Esophagus squamous epithelium (tissue), 5 donors: ENCODE measurements around the gene CHID1. TPM values are rescaled to one million over a fixed set of nuclear protein-coding genes. Genes with fewer than 3 reads are reported as not detected.

ENCODE experiments used
- DNase-seq: peaks from one replicate; lab custom pipeline; 2025; lab: John Stamatoyannopoulos, UW
- H3K27ac ChIP-seq, 4 donors: fragments of 200-600 bp; sonication (generic); one replicate each; pipeline ENCODE4 v1.5.1; 2016 to 2019; ENCODE audit warnings: mild to moderate bottlenecking in 1 of 4
- H3K27me3 ChIP-seq, 4 donors: fragments of 200-600 bp; sonication (generic); 1 replicate in 3 of 4; 2 replicates in 1 of 4; pipeline versions ENCODE4 v1.5.1 to v1.6.0; 2017 to 2021; ENCODE audit warnings: antibody characterized with exemption in 1 of 4
- H3K36me3 ChIP-seq, 3 donors: fragments of 200-600 bp; sonication (generic); one replicate each; pipeline ENCODE4 v1.5.1; 2016 to 2019
- H3K4me1 ChIP-seq, 3 donors: fragments of 200-600 bp; sonication (generic); one replicate each; pipeline ENCODE4 v1.5.1; 2017 to 2019
- H3K4me3 ChIP-seq, 4 donors: fragments of 200-600 bp; sonication (generic); 1 replicate in 3 of 4; 2 replicates in 1 of 4; pipeline ENCODE4 v1.5.1; 2016 to 2019; ENCODE audit warnings: mild to moderate bottlenecking in 2 of 4, moderate library complexity in 1 of 4
- H3K9me3 ChIP-seq, 3 donors: fragments of 200-600 bp; sonication (generic); one replicate each; pipeline ENCODE4 v1.5.1; 2016 to 2019
- CTCF ChIP-seq, 6 experiments: fragments of 450-650 bp in 4 of 6; fragments of 200-600 bp in 2 of 6; sonication (generic) in 2 of 6; IDR thresholded peaks; one replicate each; pipeline ENCODE4 v1.5.1; 2016 to 2019; ENCODE audit warnings: antibody characterized with exemption in 6 of 6, mild to moderate bottlenecking in 4 of 6, moderate library complexity in 4 of 6
- POLR2A ChIP-seq, 4 donors: fragments of 450-650 bp; IDR thresholded peaks; one replicate each; pipeline ENCODE4 v1.6.1; 2017; ENCODE audit warnings: antibody characterized with exemption in 4 of 4, mild to moderate bottlenecking in 4 of 4, moderate library complexity in 3 of 4
- WGBS, 2 donors: methylation state at CpG; one replicate each; pipeline ENCODE4 v1.1.5; 2018; 5-methylcytosine and 5-hydroxymethylcytosine counted together
- intact Hi-C: fragments of 100-400 bp; cut with DNase I; formaldehyde crosslinking; loops from one replicate; pipeline ENCODE4 v1.15.0; 2022
- total RNA-seq, 4 donors: library from RNA; depleted of rRNA; stranded (reverse); fragments of >200 nt; gene quantifications; one replicate each; pipeline ENCODE4 v1.1.0, GENCODE V29; 2016
- donor health status: DM: yes; HTN: yes; CAD: no.

The CHID1 gene
- total RNA-seq, 4 donors from 2014 or later, result 58.2 to 63.4 (median 61.3) TPM

GRCh38 chr11:875769-876301 lies 34.8 kb downstream of the CHID1 start:
- intact Hi-C loops, result no loop called here

GRCh38 chr11:875203-875602 lies 35.4 kb downstream of the CHID1 start:
- Histone ChIP-seq H3K27me3 (no peaks in the 10 kb centered on the region), H3K27ac (no peak overlapping the region), H3K9me3 (no peaks in the 10 kb centered on the region), H3K4me3 (no peak overlapping the region), H3K4me1 (peaks cover 0 to 6% (median 0%) of the 10 kb centered on the region in 3 donors), H3K36me3 (peaks cover 0 to 49% (median 4%) of the 10 kb centered on the region in 3 donors)
- 90% methylated on average over 8 of the region's 16 CpGs; no CpG with 5 or more reads in 1 of the 2 donors for WGBS, 2 donors
- DNase-seq, result no peak
- intact Hi-C loops, result no loop called here
- TF ChIP-seq POLR2A (IDR thresholded peaks at IDR 0.05) (no peak), CTCF (IDR thresholded peaks at IDR 0.05) (no peak)

More at GRCh38 chr11:875769-876301, 34.8 kb downstream of the CHID1 start:
- Histone ChIP-seq H3K4me3 (no peak overlapping the region), H3K4me1 (peaks cover 0 to 6% (median 0%) of the 10 kb centered on the region in 3 donors), H3K27ac (no peak overlapping the region), H3K9me3 (no peaks in the 10 kb centered on the region), H3K27me3 (no peaks in the 10 kb centered on the region), H3K36me3 (peaks cover 0 to 55% (median 8%) of the 10 kb centered on the region in 3 donors)
- no peak for TF ChIP-seq POLR2A (IDR thresholded peaks at IDR 0.05)
- TF ChIP-seq CTCF (IDR thresholded peaks at IDR 0.05), result no peak
- no peak for DNase-seq
- WGBS, 2 donors, result 91 to 93% methylated on average over 18 to 19 of the region's 21 CpGs

GRCh38 chr11:873706-874105 lies 36.9 kb downstream of the CHID1 start:
- Histone ChIP-seq H3K36me3 (peaks cover 0 to 46% (median 0%) of the 10 kb centered on the region in 3 donors), H3K27me3 (no peaks in the 10 kb centered on the region), H3K4me3 (no peak overlapping the region), H3K9me3 (no peaks in the 10 kb centered on the region), H3K27ac (no peak overlapping the region), H3K4me1 (peaks cover 0 to 6% (median 0%) of the 10 kb centered on the region in 3 donors)
- no peak for DNase-seq
- WGBS, 2 donors, result 55 to 78% methylated on average over 11 of the region's 12 CpGs
- intact Hi-C loops, result no loop called here
- TF ChIP-seq POLR2A (IDR thresholded peaks at IDR 0.05) (no peak), CTCF (IDR thresholded peaks at IDR 0.05) (no peak)

- H3K27ac ChIP-seq, result no peak overlapping the region
- no peaks in the 10 kb centered on the region for H3K27me3 ChIP-seq
- H3K9me3 ChIP-seq, result no peaks in the 10 kb centered on the region
- H3K36me3 ChIP-seq, result peaks cover 0 to 37% (median 0%) of the 10 kb centered on the region in 3 donors
- no peak overlapping the region for H3K4me3 ChIP-seq
- no peak for DNase-seq
- intact Hi-C loops, result no loop called here
- no peak for TF ChIP-seq POLR2A (IDR thresholded peaks at IDR 0.05)
- no peak for TF ChIP-seq CTCF (IDR thresholded peaks at IDR 0.05)
- H3K4me1 ChIP-seq, result peaks cover 0 to 6% (median 0%) of the 10 kb centered on the region in 3 donors
- 81 to 100% methylated on average over 1 to 3 of the region's 9 CpGs for WGBS, 2 donors
These were observed 37.8 kb downstream of the CHID1 start for GRCh38 chr11:872799-873198.

- Histone ChIP-seq H3K4me3 (no peak overlapping the region), H3K4me1 (peaks cover 0 to under 1% (median 0%) of the 10 kb centered on the region in 3 donors), H3K27me3 (no peaks in the 10 kb centered on the region), H3K9me3 (no peaks in the 10 kb centered on the region), H3K27ac (no peak overlapping the region), H3K36me3 (peaks cover 0 to 45% (median 0%) of the 10 kb centered on the region in 3 donors)
- WGBS, 2 donors, result 24 to 67% methylated on average over 2 to 5 of the region's 9 CpGs
- no peak for DNase-seq
- TF ChIP-seq CTCF (IDR thresholded peaks at IDR 0.05), result no peak
- no peak for TF ChIP-seq POLR2A (IDR thresholded peaks at IDR 0.05)
- intact Hi-C loops, result no loop called here
These were observed 39.1 kb downstream of the CHID1 start for GRCh38 chr11:871472-871871.
